ENCODE results near the gene SUPT6H. TPM values are rescaled to one million over a fixed set of nuclear protein-coding genes. Genes with fewer than 3 reads are reported as not detected.
A peak's percentile ranks its signal among the peaks of the same experiment; 100 is the strongest.
"Not testable (repeated sequence)": the region's sequence is repeated elsewhere in the genome, so short reads cannot be mapped to it uniquely, and the experiment has no call there.

The SUPT6H gene
- total RNA-seq, 4 donors from 2014 or later, result 48.3 to 81.9 (median 64.8) TPM

DNA sequence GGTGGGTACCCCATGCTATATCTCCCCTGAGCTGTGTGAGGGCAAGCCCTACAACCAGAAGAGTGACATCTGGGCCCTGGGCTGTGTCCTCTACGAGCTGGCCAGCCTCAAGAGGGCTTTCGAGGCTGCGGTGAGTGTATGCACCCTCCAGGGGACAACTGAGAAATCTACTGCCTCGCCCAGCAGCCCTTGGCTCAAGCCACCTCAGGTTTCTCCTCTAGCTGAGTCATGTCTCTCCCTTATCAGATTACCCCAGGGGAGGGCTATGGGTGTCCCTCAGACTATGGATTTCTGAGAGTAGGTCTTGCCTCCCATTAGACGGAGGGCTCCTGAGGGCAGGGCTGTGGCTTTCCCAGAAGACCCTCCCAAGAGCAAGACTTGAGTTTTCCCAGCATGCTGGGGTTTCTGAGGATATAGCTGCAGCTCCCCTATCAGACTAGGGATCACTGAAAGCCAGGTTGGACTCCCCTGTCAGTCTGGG is 73.3 kb downstream of the SUPT6H start:
- ATAC-seq (peak; percentile 94), DNase-seq (peak in 1 of 2 donors; percentile 69)
- intact Hi-C loops (cut with DNase I; ENCODE audit: low total_unique reads), result no loop called here
- in situ Hi-C loops (cut with MboI; ENCODE audit: low sequenced_read_pairs in 4 of 4), result no loop called here
- Histone ChIP-seq H3K9me3 (no peaks in the 10 kb centered on the region), H3K27ac (peak overlapping the region in 1 of 4 donors; percentile 11), H3K36me3 (no peaks in the 10 kb centered on the region), H3K4me1 (peaks cover 0 to 5% of the 10 kb centered on the region in 2 donors), H3K27me3 (no peaks in the 10 kb centered on the region), H3K4me3 (no peak overlapping the region)
- no peak for TF ChIP-seq POLR2A (IDR thresholded peaks at IDR 0.05)
- TF ChIP-seq, protein P1, sequence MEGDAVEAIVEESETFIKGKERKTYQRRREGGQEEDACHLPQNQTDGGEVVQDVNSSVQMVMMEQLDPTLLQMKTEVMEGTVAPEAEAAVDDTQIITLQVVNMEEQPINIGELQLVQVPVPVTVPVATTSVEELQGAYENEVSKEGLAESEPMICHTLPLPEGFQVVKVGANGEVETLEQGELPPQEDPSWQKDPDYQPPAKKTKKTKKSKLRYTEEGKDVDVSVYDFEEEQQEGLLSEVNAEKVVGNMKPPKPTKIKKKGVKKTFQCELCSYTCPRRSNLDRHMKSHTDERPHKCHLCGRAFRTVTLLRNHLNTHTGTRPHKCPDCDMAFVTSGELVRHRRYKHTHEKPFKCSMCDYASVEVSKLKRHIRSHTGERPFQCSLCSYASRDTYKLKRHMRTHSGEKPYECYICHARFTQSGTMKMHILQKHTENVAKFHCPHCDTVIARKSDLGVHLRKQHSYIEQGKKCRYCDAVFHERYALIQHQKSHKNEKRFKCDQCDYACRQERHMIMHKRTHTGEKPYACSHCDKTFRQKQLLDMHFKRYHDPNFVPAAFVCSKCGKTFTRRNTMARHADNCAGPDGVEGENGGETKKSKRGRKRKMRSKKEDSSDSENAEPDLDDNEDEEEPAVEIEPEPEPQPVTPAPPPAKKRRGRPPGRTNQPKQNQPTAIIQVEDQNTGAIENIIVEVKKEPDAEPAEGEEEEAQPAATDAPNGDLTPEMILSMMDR (IDR thresholded peaks at IDR 0.05 in 4 of 5, conservative IDR thresholded peaks at IDR 0.05 in 1 of 5), result no peak

- DNase-seq; H3K27ac ChIP-seq; intact Hi-C loops (cut with DNase I; ENCODE audit: low total_unique reads); H3K9me3 ChIP-seq; H3K36me3 ChIP-seq; H3K4me3 ChIP-seq; in situ Hi-C loops (cut with MboI; ENCODE audit: low sequenced_read_pairs in 4 of 4); H3K27me3 ChIP-seq; ATAC-seq; H3K4me1 ChIP-seq: not testable (repeated sequence)
Measured at GRCh38 chr17:28735913-28736769, 74.1 kb downstream of the SUPT6H start.

- Histone ChIP-seq H3K36me3 (no peaks in the 10 kb centered on the region), H3K4me3 (no peak overlapping the region), H3K27ac (no peak overlapping the region), H3K4me1 (peaks cover 0 to 5% of the 10 kb centered on the region in 2 donors), H3K9me3 (no peaks in the 10 kb centered on the region), H3K27me3 (no peaks in the 10 kb centered on the region)
- TF ChIP-seq, protein P1 (IDR thresholded peaks at IDR 0.05 in 4 of 5, conservative IDR thresholded peaks at IDR 0.05 in 1 of 5), result no peak
- no peak for TF ChIP-seq POLR2A (IDR thresholded peaks at IDR 0.05)
- DNase-seq, result no peak
- intact Hi-C loops (cut with DNase I; ENCODE audit: low total_unique reads), result no loop called here
- ATAC-seq, result no peak
- in situ Hi-C loops (cut with MboI; ENCODE audit: low sequenced_read_pairs in 4 of 4), result no loop called here
Measured at GRCh38 chr17:28737316-28737715, 75.3 kb downstream of the SUPT6H start.

DNA sequence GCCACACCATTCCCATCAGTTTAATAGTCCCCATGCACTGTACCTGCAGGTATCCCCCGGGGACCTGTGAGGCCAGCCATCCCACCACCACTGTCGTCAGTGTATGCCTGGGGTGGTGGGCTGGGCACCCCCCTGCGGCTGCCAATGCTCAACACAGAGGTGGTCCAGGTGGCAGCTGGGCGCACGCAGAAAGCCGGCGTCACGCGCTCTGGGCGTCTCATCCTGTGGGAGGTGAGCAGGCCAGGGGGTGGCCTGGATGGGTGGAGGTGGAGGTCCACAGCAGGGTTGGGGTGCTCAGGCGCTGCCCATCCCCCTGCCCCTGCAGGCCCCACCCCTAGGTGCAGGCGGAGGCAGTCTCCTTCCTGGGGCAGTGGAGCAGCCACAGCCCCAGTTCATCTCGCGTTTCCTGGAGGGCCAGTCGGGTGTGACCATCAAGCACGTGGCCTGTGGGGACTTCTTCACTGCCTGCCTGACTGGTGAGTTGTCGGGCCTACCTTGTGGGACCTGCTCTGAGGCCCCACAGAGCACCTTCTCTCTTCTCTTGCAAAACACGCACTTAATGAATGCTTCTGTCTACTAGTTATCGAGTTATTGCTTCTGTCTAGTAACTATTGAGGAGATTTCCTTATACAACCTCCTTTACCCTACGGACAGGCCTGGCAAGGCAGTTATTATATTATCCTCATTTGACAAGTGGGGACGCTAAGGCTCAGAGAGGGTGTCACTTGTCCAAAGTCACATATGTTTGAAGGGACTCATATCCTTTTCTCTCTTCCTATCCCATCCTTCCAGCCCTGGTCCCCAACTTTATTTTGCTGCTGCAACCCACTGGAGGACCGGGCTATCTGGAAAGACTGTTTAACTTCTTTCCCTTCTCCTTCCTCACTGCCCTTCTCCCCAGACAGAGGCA is 76.0 kb downstream of the SUPT6H start:
- DNase-seq (no peak), ATAC-seq (no peak)
- Histone ChIP-seq H3K9me3 (no peaks in the 10 kb centered on the region), H3K36me3 (no peaks in the 10 kb centered on the region), H3K4me3 (no peak overlapping the region), H3K4me1 (peaks cover 1 to 5% of the 10 kb centered on the region in 2 donors), H3K27ac (no peak overlapping the region), H3K27me3 (no peaks in the 10 kb centered on the region)
- TF ChIP-seq, protein P1 (IDR thresholded peaks at IDR 0.05 in 4 of 5, conservative IDR thresholded peaks at IDR 0.05 in 1 of 5), result no peak
- no peak for TF ChIP-seq POLR2A (IDR thresholded peaks at IDR 0.05)
- intact Hi-C loops (cut with DNase I; ENCODE audit: low total_unique reads) (no loop called here), in situ Hi-C loops (cut with MboI; ENCODE audit: low sequenced_read_pairs in 4 of 4) (no loop called here)

Measured in gastrocnemius medialis (tissue), 4 donors.